ENCODE measurements around the gene DBN1. TPM values are rescaled to one million over a fixed set of nuclear protein-coding genes. Genes with fewer than 3 reads are reported as not detected.

The DBN1 gene
- total RNA-seq, 4 donors from 2014 or later, result 14.2 to 77.6 (median 23.1) TPM

DNA sequence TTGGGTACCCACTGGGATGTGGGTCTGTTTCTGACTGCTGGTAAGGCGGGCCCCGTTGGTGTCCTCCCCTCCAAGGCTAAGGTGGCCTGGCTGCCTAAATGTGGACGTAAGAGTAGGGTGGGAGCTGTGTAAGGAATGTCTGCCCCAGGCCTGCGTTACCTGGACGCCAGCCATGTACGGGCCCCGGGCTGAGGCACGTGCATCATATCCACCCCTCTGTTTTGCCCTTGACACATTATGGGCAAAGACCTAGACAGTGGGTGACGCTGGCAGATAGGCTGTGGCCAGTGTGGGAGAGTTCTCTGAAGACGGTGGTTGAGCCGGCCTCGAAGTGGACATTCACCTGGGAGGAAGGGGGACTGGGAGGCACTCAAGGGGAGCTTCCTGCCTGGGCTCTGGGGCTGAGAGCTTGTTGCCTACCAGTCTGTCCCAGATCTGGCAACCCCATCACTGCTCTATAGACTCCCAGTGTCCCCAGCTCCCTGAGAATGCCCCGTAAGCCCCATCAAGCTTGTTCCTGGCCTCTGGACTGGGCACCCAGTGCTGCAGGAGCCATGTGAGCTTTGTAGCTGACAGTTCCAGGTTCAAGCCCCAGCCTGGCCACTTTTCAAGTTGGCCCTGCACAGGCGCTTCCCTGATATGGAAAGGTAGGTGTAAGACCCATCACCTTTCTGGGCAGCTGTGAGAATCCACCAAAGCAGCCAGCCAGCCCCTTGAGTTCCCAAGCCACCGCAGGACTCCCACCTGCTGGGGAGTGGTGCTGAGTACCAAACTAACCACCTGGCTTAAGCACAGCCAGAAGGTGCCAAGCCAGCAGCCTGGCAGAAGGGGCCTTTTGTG, 30.1 kb downstream of the DBN1 start:
- Histone ChIP-seq H3K27me3 (no peaks in the 10 kb centered on the region), H3K4me1 (peaks cover 4 to 23% (median 18%) of the 10 kb centered on the region in 4 donors), H3K9me3 (no peaks in the 10 kb centered on the region), H3K27ac (no peak overlapping the region), H3K36me3 (peaks cover 0 to 31% (median 0%) of the 10 kb centered on the region in 3 donors), H3K4me3 (no peak overlapping the region)
- TF ChIP-seq, protein P1, sequence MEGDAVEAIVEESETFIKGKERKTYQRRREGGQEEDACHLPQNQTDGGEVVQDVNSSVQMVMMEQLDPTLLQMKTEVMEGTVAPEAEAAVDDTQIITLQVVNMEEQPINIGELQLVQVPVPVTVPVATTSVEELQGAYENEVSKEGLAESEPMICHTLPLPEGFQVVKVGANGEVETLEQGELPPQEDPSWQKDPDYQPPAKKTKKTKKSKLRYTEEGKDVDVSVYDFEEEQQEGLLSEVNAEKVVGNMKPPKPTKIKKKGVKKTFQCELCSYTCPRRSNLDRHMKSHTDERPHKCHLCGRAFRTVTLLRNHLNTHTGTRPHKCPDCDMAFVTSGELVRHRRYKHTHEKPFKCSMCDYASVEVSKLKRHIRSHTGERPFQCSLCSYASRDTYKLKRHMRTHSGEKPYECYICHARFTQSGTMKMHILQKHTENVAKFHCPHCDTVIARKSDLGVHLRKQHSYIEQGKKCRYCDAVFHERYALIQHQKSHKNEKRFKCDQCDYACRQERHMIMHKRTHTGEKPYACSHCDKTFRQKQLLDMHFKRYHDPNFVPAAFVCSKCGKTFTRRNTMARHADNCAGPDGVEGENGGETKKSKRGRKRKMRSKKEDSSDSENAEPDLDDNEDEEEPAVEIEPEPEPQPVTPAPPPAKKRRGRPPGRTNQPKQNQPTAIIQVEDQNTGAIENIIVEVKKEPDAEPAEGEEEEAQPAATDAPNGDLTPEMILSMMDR (IDR thresholded peaks at IDR 0.05), result no peak
- no peak for TF ChIP-seq POLR2A (IDR thresholded peaks at IDR 0.05)
- peak in 1 of 3 donors; percentile 40 for DNase-seq

DNA sequence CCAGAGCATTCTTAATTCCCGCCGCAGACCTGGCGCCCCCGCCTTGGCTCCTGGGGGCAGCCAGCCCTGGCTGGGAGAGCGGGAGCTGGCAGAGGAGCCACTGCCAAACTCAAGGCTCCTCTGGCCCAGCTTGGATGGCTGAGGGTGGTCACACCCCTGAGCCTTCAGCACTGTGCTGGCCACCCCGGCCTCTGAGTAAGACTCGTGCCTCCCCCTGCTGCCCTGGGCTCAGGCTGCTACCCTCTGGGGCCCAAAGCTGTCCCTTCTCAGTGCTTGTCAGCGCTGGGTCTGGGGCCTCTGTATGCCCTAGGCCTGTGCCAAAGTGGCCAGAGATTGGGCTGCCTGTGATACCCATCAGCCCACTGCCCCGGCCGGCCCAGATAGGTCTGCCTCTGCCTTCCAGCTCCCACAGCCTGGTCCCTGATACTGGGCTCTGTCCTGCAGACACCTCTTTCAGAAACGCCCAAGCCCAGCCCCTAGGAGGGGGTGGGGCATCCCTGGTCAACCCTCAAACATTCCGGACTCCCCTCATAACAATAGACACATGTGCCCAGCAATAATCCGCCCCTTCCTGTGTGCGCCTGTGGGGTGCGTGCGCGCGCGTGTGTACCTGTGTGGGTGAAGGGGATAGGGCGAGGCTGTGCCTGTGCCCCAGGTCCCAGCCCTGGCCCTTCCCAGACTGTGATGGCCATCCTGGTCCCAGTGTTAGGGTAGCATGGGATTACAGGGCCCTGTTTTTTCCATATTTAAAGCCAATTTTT, 31.2 kb downstream of the DBN1 start:
- TF ChIP-seq, protein P1 (IDR thresholded peaks at IDR 0.05), result no peak
- no peak for TF ChIP-seq POLR2A (IDR thresholded peaks at IDR 0.05)
- no peak for DNase-seq
- peaks cover 0 to 41% (median 0%) of the 10 kb centered on the region in 3 donors for H3K36me3 ChIP-seq

DNA sequence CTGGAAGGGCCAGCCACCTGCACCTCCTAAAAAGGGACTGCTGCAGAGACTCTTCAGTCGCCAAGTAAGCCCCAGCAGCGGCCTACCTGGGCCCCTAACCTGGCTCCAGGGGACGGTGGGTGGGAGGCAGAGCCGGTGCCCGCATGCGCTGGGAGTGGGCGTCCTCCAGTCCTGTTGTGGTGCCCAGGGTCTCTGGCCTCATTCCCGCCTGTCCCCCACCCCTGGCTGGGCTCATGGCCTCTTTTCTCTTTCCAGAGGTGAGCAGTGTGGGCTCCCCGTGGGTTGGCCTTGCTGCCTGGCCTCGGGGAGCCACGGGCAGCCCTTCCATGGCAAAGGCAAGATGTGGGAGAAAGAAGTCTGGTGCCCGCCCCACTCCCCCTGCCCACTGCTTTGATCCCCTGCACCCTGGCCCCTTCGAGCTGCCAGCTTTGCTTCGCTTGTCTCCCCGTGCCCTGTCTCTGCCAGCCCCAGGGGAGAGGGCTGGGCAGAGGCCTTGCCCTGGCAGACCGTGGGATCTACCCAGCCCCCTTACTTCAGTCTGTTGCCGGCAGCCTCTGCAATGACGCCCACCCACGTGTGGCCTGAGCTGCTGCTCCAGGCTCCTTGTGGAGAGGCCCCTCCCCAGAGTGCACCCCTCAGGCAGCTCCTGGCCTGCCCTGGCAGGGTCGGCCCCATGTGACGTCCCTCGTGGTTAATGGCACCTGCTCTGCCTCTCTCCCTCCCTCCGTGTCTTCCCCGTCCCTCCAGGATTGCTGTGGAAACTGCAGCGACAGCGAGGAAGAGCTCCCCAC, 32.2 kb downstream of the DBN1 start:
- Histone ChIP-seq H3K27me3 (no peaks in the 10 kb centered on the region), H3K36me3 (peaks cover 0 to 50% (median 0%) of the 10 kb centered on the region in 3 donors), H3K9me3 (no peaks in the 10 kb centered on the region), H3K27ac (no peak overlapping the region), H3K4me3 (no peak overlapping the region), H3K4me1 (peaks cover 0 to 9% (median 5%) of the 10 kb centered on the region in 4 donors)
- TF ChIP-seq, protein P1 (IDR thresholded peaks at IDR 0.05), result no peak
- TF ChIP-seq POLR2A (IDR thresholded peaks at IDR 0.05), result no peak
- DNase-seq, result peak in 1 of 3 donors; percentile 37

More for the DNA sequence above, 31.2 kb downstream of the DBN1 start:
- Histone ChIP-seq H3K27me3 (no peaks in the 10 kb centered on the region), H3K4me1 (peaks cover 3 to 16% (median 10%) of the 10 kb centered on the region in 4 donors), H3K9me3 (no peaks in the 10 kb centered on the region), H3K27ac (no peak overlapping the region), H3K4me3 (no peak overlapping the region)

DNA sequence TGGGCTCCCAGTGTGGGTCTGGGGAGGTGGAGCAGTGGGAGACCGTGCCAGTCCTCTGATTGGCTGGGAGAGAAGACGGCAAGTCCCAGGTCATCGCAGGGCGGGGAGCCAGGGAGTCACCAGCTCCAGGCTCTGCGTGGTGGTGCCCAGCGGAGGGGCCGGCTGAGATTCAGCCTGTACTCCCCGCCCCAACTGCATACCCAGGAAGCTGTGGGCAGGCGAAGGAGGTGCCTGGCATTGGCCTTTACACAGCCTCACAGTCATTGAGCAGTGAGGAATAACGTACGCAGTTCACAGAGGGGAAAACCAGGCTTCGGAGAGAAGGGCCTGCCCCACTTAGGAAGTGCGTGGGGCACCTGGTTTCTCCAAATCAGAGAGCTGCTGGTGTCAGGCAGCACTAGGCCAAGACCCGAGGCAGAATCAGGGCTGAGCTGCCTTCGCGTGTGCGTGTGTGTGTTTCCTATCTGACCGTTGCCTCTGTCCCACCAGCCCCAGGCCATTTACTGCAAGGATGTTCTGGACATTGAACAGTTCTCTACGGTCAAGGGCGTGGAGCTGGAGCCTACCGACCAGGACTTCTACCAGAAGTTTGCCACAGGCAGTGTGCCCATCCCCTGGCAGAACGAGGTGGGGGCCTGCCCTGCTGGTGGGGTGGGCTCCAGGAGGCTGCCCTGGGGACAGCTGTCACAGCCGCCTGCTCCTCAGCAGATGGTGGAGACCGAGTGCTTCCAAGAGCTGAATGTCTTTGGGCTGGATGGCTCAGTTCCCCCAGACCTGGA, 33.0 kb downstream of the DBN1 start:
- Histone ChIP-seq H3K36me3 (peaks cover 0 to 58% (median 0%) of the 10 kb centered on the region in 3 donors), H3K27ac (no peak overlapping the region), H3K4me3 (no peak overlapping the region), H3K4me1 (peaks cover 0 to under 1% (median 0%) of the 10 kb centered on the region in 4 donors), H3K9me3 (no peaks in the 10 kb centered on the region), H3K27me3 (no peaks in the 10 kb centered on the region)
- no peak for DNase-seq
- TF ChIP-seq, protein P1 (IDR thresholded peaks at IDR 0.05), result no peak
- no peak for TF ChIP-seq POLR2A (IDR thresholded peaks at IDR 0.05)
